Measurements from ENCODE around the gene NHS.
"Not testable (repeated sequence)": the region's sequence is repeated elsewhere in the genome, so short reads cannot be mapped to it uniquely, and the experiment has no call there.

The NHS gene

DNA sequence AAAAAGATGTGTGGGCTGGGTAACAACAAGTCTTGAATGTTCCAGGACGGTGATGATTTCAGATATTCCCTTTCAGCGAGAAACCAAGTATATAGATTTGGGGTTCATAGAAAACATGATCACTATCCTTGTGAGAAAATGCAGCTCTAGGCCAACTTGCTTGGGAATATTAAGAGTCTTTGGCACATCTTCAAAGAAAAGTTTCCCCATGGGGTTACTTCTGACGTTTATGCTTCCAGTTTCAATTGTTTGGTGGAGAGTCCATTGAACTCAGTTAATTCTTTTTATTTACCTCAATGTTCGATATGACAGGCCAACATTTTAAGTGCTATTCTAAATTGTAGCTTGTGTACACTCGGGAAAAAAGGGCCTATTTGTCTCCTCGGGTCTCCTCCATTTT lies 126.7 kb downstream of the NHS start:
- no peak for DNase-seq

DNA sequence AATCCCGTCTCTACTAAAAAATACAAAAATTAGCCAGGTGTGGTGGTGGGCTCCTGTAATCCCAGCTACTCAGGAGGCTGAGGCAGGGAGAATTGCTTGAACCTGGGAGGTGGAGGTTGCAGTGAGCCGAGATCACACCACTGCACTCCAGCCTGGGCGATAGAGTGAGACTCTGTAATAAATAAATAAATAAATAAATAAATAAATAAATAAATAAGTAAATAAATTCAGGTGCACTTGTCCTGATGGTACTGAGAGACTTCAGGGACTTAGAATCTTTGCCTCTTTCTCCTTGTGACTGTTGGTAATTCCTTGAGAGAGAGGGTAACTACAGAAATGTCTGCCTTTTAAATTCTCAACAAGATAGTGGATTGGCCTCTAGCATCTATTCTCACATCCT lies 131.4 kb downstream of the NHS start:
- DNase-seq, result not testable (repeated sequence)

DNA sequence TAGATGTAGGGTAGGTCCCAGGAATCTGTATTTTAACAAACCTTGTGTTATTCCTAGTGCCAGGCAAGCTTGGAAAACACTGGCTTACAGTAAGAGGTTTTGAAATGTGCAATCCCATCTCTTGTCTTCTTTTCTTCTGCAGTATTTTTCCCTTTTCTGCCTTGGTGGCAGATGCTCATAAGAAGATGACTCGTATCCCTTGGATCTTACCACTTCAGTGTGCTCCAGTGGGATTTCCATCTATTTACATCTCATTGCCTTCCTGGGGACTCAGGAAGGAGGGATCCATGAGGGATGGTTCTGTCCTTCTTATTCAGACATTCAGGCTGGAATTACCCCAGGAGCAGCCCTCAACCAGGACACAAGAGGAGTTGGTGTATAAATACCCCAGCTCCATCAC lies 136.6 kb downstream of the NHS start:
- DNase-seq, result no peak

DNA sequence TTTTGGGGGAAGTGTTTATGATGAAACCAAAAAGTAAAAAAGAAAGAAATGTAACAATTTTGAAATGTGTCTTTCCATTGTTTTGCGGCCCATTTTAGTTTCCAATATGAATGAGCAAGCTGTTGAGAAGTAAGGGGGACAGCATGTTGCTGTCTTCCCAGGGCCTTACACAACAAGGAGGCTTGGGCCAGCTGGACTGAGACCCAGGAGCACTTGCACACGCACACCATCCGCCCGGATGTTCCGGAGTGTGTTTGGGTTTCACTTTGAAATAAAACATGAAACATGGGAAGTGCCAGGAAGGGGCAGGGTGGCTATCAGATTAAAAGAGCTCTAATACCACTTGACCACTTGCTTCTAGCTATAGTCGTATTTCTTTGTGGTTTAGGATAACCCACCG lies 144.4 kb downstream of the NHS start:
- no peak for DNase-seq

DNA sequence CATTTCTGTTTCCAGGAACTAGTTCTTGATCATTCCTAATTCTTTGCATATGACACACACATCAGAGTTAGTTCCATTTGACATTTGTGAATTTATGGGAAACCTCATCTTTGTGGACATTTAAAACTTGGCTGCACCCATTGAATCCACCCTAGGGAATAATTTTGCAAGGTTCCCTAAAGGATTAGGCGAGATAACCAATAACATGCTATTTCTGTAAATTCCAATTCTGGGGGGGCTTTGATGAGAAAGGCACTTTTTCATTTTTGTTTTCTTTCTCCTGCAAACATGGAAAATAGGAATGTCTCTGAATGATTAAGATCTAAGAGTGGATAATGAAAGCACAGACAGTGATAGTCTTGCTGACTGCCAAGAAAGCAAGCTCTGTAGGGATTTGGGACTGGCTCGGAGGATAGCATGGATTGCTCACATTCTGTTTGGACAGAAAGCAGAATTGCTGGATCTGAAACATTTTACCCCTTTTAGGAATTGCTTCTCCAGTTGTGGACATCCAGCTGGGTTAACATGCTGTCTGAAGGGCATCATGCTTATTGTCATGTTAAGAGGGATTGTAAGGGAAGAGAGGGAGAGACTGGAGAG lies 145.1 kb downstream of the NHS start:
- no peak for DNase-seq

DNA sequence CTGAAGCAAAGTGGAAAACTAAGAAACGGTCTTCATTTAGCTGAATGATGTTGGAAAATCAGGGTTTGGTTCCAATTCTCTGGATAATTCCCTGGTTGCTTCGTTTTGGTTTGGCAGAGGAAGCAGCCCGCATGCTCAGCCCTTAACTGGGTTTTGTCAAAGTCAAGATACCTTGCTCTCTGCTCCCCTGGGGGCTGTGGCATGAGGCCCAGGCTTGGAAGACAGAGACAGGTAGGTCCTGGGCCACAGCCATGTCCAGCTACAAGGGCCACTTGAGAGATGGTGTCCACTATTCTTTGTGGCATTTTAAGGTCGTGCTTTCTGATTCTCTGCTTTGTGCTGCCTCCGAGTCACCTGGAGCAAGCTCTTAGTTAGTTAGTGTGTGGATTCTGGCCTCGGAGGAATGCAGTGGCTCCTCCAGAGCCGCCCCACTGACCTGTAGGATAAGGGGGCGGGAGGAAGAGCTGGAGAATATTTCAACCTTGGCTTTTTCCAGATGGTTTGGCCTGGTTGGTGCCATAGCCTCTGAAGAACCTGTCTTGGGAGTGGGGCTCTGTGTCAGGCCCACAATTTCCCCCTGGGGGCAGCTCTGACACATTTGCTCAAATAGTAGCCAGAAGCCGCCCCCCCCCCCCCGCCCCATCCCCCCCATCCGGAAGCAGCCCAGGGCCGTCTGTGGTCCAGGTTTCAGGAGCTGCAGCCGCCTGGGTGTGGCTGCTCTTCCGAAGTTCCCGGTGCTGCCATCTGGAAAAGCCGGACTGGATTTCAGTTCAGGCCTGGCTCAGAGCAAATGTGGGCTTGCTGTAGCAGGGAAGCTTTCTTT lies 147.1 kb downstream of the NHS start:
- DNase-seq, result no peak

DNA sequence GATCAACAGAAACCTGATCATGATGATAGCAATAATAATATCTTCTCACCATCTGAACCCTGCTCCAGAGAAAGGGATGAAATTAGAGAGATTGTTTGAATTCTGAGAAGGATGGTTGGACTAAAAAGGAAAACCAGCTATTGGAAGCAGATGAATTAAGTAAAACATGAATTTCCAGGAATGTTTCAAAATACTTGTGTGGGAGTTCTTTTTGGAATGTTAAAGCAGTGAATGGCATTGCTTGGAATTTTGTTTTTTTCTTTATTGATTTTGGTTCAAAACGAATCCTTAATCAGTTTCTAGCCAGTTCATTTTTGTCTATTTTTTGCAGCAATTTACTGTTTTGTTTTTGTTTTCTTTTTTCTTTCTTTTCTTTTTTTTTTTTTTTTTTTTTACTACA lies 150.3 kb downstream of the NHS start:
- no peak for DNase-seq

DNA sequence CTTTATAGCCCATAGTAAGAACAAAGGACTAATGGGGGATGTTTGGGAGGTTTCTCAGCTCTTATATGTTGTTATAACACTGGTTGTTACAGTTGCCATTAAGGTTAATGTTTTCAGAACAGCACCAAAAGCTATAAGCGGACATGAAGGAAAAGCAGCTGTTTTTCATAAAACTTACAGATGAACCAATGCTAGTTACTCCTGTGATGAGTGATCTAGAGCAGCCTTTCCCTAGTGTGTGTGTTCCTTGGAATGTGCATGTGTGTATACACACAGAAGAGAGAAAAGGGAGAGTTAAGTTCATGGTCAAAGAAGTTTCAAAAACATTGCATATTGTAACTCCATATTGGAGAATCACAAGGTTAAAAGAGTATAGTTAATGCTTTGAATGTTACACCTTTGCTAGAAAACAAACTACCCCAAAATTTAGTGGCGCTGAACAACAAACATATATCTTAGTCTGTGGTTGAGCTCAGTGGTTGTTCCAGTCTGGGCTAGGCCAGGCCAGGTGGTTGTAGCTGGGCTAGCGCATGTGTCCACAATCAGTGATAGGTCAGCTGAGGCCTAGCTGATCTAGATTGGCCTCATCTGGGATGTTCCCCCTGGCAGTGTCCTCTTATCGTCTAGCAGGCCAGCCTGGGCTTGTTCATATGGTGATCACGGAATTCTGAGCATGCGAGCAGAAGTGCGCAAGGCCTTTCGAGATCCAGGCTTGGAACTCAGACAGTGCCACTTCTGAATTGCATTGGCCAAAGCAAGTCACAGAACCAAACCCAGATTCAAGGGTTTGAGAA lies 151.0 kb downstream of the NHS start:
- DNase-seq, result no peak

DNA sequence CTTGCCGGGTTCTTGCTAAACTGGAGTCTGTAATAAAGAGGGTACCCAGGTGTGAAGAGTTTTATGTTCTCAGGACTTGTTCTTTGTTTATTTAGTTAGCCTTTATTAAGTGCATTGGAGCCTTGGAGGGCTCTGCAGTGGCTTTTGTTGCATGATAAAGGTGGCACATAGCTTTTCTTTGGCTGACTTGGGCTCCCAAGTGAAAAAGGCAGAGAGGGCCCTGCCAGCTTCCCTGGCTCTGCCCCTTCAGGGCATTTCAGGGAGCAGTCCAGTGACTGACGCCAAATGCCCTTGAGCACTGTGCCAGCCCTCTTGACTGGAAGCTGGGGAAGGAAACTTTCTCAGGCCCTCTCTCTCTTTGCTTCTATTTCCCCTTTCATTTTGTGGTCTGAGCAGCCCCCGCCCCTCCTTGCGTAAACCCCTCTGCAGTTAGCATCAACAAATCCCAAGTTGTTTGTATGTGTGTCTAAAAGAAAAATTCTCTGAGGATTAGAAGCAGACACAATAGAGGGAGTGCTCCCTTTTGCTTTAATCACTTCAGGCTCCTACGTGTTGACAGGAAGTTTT lies 152.2 kb downstream of the NHS start:
- DNase-seq, result no peak

DNA sequence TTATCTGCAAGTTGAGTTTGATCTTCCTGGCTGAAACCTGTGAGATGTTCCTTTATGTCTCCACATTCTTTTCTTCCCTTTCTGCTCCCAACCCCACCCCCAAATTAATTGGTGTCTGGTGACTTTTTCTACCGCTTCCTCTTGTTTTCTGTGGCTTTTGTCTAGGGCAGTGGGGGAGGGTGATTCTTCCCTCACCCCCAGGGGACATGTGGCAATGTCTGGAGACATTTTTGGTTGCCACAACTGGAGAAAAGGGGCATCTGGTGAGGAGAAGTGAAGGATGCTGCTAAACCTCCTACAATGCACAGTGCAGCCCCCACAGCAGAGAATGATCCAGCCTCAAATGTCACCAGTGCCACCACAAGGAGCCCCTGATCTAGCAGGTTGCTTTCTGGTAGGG lies 152.9 kb downstream of the NHS start:
- DNase-seq, result no peak

DNA sequence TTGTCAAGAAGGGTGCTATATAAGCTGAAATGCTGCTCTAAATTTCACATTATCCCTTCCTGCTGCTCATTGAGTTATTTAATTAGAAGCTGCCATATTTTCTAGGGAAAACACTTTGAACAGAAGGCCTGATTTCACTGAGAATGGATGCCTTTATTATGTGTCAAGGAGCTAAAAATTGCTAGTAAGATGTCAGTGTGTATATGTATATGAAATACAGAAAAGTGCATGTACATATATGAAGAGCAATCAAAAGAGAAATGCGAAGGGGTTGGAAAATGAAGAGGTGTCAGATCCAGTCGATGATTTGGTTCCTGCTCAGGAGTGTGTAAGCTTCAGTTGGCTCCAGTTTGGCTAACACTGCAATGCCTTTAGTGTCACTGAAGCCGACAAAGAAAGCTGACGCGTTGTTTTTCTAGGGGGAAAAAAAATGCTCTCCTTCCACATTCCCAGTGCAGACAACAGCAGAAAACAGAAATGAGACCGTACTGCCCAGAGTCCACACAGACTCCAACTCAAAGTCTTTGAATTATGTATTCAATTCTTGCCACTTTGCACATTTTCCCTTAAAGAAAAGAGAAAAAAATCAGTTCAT lies 154.2 kb downstream of the NHS start:
- DNase-seq, result no peak

DNA sequence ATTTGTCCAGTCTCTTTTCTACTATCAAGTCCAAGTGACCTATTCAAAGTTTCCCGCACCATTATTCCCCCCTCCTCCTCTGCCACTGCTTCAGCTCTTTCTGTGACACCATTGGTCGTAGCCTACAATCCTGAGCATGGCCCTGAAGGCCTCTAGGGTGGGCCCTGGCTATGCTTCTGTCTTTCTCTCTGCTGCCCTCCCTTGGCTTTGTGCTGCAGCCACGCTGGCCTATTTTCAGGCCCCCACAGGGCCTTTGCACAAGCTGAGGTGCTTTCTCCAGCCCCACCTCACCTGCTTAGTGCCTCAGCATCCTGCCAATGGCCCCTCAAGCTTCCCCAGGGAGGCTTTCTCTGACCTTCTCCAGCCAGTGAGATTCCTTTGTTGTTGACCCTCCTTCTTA lies 156.5 kb downstream of the NHS start:
- DNase-seq, result no peak

DNA sequence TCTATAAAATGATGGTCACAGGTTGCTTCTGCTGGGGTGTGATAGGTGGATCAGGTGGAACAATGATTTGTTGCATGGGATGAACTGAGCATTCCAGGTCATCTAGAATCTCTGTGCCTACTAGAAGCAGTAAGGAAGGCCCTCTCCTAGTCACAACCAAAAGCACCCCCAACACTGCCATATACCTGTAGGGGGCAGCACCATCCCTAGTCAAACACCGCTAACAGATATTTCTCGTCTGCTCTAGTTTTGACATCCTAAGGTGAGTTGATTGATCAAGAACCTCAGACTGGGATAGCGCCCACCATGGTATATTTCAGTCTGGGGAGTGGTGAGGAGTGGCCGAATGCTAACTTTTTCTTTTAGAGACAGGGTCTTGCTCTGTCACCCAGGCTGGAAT lies 160.2 kb downstream of the NHS start:
- no peak for DNase-seq

DNA sequence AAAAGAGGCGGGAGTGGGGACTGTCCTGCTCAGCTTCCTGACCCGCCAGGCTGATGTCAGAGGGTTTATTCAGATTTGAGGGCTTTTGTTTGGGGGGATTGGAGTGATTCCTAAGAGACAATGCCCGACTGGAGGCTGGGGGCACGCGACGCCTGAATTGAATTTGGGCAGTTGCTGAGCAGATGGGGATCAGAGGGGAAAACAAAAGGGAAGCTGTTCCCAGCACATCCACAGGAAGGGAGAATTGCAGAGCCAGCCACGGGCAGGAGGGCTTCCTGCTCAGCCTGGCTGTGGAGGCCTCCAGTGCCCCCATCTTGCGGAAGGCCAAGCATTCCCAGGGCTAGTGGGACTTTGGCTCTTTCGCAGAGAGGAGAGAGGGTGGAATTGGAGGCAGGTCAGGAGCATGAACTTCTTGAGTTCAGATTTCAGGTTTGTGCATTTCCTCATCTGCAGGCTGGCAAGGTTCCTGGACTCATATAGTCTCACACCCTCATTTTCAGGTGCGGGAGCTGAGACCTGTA lies 162.8 kb downstream of the NHS start:
- DNase-seq, result no peak

DNA sequence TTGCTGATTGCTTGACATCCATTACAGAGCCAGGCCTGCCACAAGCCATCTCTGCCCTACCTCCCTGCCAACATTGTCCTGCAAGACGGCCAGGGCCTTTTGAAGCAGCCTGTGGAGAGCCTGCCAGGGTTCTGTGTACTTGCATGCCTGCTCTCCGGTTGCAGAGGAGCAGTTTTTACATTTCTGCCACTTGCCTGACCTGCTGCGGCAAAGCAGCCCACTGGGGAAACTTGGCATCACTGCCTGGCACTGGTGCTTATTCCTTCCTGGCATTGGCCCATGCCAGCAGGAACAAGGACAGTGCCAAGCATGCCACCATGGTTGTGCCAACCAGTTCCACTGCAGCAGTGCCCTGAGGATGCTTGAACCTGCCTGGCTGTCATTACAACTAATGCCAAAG lies 167.1 kb downstream of the NHS start:
- DNase-seq, result no peak

DNA sequence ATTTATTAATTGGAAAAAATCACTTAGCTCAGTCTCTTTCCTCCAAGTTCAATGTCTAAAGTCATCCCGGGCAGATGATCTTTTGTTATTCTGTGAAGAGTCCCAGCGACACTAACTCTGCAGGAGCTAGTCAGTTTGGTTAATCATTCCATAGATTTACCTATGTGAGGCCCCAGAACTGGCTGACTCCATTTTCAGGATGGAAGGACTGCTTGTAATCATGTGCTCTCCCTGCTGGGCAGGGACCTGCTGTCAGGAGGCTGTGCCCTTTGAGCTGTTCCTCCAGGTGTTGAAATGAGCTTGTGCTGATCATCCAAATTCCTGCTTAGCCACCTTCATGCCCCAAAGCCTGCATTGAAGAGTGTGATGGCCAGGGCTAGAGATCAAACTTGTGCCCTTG lies 169.8 kb downstream of the NHS start:
- no peak for DNase-seq

DNA sequence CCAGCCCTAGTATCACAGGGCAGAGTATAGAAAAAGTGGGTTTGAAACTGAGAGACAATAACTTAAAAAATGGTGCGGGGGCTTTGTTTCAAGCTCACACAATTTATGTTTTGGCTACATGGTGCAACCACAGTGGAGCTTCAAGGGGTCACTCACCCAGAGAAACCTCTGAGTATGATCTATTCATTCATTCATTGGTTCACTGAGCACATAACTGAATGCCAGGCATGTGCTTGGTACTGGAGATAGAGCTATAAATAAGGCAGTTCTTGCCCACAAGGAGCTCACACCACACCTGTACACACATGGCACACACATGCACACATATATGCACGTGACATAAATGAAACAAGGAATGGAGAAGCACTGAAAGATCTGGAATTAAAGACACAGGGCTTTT lies 171.4 kb downstream of the NHS start:
- DNase-seq, result no peak

DNA sequence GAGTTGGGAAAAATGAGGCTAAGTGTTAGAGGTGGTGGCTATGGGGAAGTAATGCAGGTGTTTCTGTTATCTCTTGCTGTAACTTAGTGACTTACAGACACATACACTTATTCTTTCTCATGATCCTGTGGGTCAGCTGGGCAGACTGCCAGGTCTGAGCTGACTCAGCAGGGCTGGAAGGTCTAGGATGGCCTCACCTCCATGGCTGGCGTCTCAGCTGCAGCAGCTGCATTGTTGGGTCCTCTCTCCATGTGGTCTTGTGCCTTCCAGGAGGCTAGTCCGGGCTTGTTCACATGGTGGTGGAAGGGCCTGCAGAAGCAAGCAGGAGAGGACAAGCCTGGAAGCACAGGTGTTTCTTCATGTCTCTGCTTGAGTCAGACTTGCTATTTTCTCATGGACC lies 172.7 kb downstream of the NHS start:
- no peak for DNase-seq

DNA sequence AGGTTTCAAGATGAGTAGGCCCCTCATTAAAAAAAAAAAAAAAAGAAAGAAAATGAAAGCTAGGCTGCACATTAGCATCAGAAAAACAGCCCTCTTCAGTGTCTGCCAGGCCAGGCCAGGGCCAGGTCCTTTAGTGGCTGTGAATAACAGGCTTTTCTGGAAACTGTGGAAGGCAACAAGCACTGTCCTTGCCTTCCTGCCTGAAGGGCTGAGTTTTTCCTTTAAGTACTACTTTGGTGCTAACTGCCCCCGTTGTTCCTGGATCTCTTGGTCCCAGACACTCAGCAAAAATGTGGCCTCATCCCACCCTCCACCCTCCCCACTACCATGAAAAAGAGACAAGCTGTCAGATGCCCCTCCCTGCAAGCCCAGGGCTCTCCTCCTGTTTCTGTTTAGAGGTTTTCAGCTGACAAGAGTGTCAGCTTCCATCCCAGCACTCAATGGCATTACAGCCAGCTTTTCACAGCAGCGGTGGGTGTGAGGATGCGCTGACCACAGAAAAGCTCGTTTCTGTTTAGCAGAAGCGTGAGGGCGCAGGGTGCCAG lies 174.2 kb downstream of the NHS start:
- DNase-seq, result no peak

DNA sequence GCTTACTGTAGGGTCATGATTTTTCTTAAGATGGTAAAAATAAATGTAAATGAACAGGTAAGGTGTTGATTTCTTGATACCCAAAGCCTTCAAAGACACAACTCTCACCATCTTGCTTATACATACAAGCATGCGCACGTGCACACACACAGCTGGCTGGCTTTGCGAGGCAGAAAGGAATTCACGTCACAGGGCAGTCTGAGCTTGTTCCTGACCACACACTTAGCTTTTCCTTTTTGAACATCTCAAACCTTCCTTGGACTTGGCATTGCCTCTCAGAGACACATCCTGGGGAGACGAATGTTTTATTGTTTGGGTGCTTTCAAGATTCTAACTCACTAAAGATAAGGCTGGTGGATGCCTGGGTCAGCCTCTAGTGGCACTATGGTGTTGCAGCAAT lies 175.0 kb downstream of the NHS start:
- no peak for DNase-seq

DNA sequence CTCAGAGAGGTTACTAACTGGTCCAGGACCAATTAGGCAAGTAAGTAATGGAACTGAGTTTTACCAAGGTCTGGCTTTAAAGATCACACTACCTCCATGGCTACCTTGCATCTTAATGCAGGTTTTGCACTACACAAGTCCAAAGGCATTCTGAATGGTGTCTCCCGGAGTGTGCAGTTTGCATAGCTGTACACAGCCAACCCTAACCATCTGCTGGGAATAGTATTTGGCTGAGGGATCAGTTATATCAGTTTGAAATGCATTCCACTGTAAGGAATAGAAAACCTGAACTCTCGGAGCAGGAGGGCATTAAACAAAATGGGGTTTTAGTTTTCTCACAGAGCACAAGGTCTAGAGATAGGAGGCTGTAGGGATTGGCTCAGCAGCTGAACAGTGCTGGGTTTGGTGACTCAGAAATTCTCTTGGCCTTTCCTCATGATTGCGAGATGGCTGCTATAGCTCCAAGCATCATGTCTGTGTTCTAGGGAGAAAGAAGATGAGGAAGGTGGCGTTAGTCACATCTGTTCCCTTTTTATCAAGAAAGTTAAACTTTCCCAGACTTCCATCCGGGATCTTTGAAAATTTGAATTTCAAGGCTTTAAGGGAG lies 177.1 kb downstream of the NHS start:
- DNase-seq, result no peak

DNA sequence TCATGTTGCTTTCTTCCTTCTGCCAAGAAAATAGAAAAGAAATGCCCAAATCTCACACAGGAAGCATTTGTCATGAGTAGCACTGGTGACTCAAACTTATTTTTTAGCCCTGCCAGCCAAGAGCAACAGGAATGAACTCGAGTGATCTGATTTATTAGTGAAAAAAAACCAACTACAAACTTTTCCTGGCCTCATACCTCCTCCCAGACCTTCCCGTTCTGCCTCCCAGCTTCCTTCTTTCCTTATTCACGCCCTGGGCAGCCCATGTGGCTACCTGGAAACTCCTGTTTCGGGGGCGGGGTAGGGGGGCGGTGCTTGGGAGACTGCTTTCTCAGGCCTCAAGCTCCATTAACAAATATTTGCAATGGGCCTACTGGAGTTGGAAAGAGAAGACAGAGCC lies 178.5 kb downstream of the NHS start:
- no peak for DNase-seq
